HTERT RPE-1 (cell line): ENCODE measurements around the gene PITRM1.

Source experiments
- in situ Hi-C: fragments of 300-500 bp; cut with MboI; formaldehyde crosslinking; loops from 4 replicates; pipeline ENCODE4 v1.14.3; 2020; ENCODE audit warnings: low sequenced_read_pairs

PITRM1 gene

DNA sequence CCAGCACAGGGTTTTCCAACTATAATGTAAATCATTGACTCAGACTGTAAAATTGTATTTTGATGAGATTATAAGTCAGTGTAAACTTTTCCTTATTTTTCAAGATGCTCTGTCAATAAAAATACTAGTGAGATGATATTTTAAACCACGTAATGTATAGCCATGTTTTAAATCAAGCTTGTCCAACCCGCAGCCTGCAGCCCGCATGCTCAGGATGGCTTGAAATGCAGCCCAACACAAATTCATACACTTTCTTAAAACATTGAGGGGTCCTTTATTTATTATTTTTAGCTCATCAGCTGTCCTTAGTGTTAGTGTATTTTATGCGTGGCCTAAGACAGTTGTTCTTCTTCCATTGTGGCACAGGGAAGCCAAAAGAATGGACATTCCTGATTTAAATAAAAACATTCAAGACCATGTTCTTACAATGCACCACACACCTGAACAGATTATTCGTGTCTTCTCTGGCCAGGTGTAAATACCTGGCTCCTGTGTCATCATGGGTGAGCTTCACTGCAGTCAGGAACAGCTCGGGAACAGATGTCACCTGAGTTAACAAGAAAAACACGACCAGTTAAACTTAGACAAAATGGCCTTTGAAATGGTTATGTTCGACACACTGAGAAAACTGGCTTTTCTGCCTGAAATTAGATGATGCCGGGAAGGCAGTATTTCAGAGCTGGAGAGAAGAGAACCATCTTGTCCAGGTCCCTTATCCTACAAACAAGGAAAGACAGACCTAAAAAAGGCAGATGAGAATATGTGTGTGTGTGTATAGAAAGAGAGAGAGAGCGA, 5.9 kb downstream of the PITRM1 start:
- in situ Hi-C loops: no loop called here

DNA sequence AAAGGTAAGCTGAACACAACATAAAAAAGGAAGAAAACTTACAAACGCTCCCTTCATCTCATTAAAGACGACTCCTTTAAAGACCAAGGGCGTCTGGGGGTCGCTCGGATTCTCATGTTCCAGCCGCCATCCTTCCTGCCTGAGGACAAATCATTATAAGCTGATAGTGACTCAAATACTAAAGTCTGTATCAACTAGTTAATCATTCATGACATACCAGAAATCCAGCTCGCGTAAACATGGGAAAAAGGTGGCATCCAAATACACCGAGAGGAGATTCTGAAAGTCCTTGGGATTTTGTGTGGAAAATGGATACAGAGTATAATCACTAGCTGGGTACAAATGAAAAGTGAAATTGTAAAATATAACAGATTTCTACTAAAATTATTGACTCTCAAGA, 7.4 kb downstream of the PITRM1 start:
- in situ Hi-C loops: no loop called here

DNA sequence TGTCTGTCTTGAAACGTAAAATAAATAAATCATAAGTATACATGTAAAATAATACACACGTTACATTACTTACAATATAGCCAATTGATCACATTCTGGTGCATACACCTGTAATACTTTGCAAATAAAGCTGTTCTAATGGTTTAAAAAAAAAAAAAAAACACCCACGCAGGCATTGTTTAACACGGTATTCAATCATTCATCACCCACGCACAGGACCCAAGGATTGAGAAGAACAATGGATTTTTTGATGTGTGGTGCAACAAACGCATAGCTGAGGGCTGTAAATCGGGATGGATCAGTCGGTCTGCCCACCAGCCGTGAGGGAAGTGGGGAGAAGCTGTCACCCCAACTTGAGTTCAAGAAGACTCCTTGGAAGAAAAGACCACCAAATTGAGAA, 8.7 kb downstream of the PITRM1 start:
- in situ Hi-C loops: no loop called here

DNA sequence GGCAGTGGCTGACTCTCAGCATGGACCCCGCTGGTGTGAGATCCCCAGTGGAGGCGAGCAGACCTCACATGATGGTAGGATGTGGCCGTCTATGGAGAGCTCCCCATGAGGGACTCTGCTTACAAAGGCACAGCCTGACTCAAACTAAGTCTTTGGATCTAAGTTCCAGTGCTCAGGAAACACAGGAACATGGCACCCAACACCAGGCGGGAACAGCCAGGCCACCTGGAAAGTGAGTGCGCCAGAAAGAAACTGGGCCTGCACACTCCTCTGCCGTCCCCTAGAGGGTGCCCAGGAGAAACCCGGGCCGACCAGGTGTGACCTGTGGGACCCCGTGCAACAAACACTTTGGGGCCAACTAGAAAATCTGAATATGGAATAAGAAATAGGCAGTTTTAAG, 10.0 kb downstream of the PITRM1 start:
- in situ Hi-C loops: no loop called here

- in situ Hi-C loops: no loop called here
Measured at GRCh38 chr10:3159152-3159551, 13.4 kb downstream of the PITRM1 start.

DNA sequence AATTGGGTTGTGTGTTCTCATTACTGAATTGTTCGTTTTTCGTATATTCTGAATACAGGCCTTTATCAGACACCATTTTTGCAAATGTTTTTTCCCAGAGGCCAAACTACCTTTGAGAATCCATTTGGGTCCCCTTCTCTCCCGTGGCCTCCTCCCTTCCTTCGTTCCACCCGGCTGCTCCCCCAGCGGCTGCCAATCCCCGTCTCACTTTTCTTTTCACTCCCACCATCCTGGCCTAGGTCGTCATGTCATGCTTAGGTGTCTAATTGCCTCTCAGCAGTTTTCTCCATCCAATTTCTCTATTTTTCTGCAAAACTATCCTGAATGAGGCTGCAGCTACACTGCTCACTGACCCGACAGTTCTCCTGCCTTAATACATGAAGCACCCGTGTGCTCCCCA, 17.9 kb downstream of the PITRM1 start:
- in situ Hi-C loops: no loop called here

- in situ Hi-C loops: no loop called here
Measured at GRCh38 chr10:3152566-3152935, 20.0 kb downstream of the PITRM1 start.

DNA sequence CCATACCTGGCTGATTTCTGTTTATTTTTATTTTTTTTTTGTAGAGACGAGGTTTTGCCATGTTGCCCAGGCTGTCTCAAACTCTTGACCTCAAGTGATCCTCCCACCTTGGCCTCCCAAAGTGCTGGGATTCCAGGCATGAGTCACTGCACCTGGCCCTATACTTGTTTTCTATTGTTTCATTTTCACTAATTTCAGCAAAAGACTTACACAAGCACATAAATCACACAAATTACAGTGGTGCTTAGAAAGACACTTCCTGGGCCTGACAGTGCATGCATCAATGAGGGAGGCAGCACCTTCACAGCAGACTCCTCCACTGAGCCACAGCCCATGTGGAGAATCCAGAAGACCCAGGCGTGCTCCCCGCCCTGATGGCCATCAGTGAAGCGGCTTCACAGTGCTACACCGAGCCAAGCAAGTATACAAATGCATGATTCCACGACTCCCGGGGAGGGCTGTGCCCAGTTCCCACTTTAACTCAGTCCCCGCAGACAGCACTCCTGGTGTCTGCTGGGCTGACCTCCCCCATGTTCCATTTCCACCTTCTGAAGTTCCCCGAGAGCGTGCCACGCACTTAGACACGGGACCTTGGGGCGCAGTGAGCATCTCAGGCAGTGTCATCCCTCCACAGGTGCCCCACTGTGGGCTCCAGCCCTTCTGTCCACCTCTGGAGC, 20.6 kb downstream of the PITRM1 start:
- in situ Hi-C loops: no loop called here

DNA sequence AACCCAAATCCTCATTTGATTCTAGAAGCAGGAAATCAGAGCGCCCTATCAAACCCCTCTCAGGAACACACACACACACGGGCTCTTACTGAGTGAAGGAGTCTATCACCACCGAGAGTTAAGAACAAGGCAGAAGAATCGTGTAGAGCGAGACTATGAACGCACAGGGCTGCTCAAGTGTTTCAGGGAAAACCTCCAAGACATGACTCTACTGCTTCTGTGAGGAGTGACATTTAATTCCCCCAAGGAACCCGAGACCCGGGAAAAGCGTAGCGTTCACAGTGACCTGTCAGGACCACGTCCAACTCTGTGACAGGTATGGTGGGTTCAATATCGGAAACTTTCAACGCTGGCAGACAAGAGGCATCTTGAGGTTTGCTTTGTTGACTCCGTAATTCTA, 21.6 kb downstream of the PITRM1 start:
- in situ Hi-C loops: no loop called here

GRCh38 chr10:3150366-3150765, 22.2 kb downstream of the PITRM1 start:
- in situ Hi-C loops: no loop called here

- in situ Hi-C loops: no loop called here
Measured at GRCh38 chr10:3149918-3150317, 22.7 kb downstream of the PITRM1 start.

DNA sequence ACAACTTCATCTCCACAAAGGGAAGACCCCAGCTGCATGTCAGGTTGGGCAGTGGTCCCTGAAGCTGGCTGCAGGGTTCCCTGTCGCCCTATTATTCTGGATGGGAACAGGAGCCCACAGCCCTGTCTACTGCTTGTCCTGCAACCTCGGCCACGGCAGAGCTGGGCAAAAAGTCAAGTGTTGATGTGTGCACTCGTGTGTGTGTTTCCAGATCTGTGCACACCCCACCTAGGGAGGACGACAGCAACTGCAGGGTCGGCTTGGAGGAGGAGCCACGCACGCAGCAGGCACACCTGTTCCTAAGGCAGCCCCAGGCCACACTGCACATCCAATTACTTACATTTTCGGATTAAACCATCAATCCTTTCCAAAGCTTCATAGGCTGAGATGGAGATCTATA, 23.6 kb downstream of the PITRM1 start:
- in situ Hi-C loops: no loop called here

DNA sequence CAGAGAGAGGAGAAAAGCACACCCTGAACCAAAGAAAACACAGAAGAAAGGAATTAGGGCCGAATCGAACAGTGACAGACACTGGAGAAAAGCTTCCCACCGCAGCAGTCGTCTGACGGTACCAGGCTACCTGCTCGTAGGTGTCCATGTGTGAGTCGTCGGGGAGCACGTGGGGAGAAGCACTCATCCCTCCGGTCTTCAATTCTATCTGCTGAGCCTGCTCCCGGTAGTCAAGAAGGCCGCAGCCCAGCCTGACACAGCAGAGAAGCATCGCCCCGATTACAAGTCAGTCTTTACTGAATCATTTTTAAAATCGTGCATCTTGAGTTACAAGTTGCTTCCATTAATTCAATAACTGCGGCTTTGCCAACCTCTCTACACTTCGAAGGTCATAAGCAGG, 24.5 kb downstream of the PITRM1 start:
- in situ Hi-C loops: no loop called here

GRCh38 chr10:3147117-3147820, 25.3 kb downstream of the PITRM1 start:
- in situ Hi-C loops: no loop called here

GRCh38 chr10:3146289-3146688, 26.3 kb downstream of the PITRM1 start:
- in situ Hi-C loops: no loop called here

DNA sequence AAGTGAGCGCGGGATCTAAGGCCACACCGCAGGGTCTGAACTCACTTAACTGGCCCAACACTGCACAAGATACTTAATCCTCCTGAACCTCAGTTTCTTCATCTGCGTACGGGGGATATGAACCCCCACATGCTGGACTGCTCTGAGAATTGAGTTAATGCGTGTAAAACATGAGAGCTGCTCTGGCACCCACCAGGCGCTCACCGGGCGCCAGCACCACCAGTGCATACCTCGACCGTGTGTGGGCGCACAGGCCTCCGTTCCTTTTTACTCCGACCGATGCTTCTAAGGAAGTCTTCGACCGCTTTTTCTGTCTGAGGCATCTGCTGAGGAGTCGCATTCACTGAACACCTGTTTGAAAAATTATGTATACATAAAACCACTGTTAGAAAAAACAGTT, 27.2 kb downstream of the PITRM1 start:
- in situ Hi-C loops: no loop called here

DNA sequence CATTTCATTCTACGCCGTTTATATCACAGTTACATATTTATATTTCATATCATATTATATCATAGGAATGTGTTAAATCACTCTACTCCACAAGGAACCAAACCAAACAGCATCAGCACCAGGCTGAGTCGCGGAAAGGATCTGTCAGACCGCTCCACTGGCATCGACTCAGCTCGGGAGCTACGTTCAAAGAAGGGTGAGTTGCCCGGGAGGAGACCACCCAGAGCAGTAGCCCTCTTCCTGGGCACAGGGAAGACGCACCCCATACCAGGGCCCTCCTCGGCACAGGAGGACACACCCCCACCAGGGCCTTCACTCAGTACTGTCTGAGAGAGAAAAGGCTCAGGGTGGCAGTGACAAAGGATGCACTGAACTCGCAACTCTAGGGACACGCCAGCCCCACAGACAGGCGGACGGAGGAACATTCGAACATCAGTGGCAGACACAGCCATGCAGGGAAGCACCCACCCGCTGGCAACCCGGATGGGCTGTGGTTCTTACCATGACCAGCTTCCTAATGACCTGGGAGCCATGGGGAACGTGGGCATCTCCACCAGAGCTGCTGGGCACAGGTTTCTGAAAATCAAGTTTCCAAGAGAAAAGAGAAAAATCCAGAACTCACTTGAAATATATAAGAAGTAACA, 28.7 kb downstream of the PITRM1 start:
- in situ Hi-C loops: no loop called here

- in situ Hi-C loops: no loop called here
Measured at GRCh38 chr10:3143366-3143765, 29.2 kb downstream of the PITRM1 start.

DNA sequence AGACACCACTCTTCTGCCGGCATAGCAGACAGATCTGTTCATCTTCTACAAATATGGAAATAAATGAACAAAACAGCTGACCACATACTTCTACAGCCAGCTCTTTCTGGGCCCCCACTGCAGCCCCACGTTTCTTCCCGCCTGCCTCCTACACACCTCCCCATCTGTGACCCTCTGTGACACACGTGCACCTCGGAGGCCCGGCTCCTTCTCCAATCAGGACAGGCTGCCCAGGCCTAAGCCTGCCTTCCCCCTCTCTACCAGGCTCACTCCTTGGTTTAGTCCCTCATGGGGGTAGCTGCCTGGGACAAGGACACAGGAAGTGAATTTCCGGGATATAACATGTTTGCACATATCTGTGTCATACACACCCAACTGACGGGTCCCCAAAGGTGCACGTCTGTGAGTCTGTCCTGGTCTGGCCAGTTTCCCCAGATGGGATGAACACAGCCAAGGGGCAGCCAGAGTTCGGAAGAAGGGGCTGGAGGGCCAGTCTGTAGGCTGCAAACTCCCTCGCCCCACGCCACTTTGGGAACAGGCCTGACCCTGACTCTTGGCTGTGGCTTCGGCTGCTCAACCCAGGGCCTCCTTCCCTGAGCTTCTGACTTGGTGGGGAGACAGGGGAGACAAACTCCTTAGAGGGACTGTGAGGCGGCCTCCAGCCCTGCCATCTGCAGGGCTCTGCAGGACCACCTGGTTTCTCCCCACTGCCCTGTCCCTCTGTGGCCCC, 30.3 kb downstream of the PITRM1 start:
- in situ Hi-C loops: no loop called here

GRCh38 chr10:3141351-3142005, 31.1 kb downstream of the PITRM1 start:
- in situ Hi-C loops: no loop called here
